Measurements from ENCODE around the gene MASP1.

DNA sequence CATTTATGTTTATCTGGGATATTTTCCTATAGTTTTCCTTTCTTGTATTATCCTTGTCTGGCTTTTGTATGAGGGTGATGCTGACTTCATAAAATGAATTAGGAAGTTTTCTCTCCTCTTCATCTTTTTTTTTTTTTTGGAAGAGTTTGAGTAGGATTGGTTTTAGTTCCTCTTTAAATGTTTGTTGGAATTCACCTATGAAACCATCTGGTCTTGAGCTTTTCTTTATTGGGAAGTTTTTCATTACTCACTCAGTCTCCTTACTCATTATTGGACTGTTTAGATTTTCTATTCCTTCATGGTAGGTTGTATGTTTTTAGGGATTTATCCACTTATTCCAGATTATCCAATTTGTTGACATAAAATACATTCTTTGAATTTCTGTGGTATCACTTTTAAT, 18.7 kb upstream of the MASP1 start:
- TF ChIP-seq, protein P1, sequence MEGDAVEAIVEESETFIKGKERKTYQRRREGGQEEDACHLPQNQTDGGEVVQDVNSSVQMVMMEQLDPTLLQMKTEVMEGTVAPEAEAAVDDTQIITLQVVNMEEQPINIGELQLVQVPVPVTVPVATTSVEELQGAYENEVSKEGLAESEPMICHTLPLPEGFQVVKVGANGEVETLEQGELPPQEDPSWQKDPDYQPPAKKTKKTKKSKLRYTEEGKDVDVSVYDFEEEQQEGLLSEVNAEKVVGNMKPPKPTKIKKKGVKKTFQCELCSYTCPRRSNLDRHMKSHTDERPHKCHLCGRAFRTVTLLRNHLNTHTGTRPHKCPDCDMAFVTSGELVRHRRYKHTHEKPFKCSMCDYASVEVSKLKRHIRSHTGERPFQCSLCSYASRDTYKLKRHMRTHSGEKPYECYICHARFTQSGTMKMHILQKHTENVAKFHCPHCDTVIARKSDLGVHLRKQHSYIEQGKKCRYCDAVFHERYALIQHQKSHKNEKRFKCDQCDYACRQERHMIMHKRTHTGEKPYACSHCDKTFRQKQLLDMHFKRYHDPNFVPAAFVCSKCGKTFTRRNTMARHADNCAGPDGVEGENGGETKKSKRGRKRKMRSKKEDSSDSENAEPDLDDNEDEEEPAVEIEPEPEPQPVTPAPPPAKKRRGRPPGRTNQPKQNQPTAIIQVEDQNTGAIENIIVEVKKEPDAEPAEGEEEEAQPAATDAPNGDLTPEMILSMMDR (IDR thresholded peaks at IDR 0.05), result no peak
- no peak for TF ChIP-seq POLR2A (IDR thresholded peaks at IDR 0.05)

Measured in lower leg skin (tissue), 3 donors.